ENCODE data around the gene CDC73. TPM values are rescaled to one million over a fixed set of nuclear protein-coding genes. Genes with fewer than 3 reads are reported as not detected.

The CDC73 gene
- total and polyA plus RNA-seq, 2 of the 13 experiments (the other 11 are each of a cell fraction or from before 2014, with no cell fraction given): 20.2 to 26.3 TPM

GRCh38 chr1:193109619-193110018 is 12.2 kb upstream of the CDC73 start:
- WGBS (ENCODE audit: low lambda C conversion rate): 68% methylated on average over 1 of the region's 1 CpG
- Histone ChIP-seq H3K27me3 (ENCODE audit: control insufficient read depth in 1 of 2, insufficient read depth in 2 of 2, low read length in 2 of 2) (no peaks in the 10 kb centered on the region; a peak in 1 of 5 replicates), H3K36me3 (replicated peaks in 1 of 2; ENCODE audit: control insufficient read depth in 1 of 2, insufficient read depth in 2 of 2, low read length in 2 of 2) (no peaks in the 10 kb centered on the region), H3K9me3 (ENCODE audit: low read length) (no peaks in the 10 kb centered on the region), H3K4me3 (replicated peaks in 1 of 3; ENCODE audit: insufficient read depth in 1 of 3, low read depth in 2 of 3, low read length in 3 of 3) (no peak overlapping the region), H2AFZ (ENCODE audit: low read length) (no peak overlapping the region), H3K4me1 (ENCODE audit: insufficient read depth, low read length) (peaks cover 78% of the 10 kb centered on the region), H3K27ac (ENCODE audit: extremely low read length, insufficient read depth, low read length) (peak overlapping the region; percentile 72), H3K4me2 (ENCODE audit: low read depth, low read length) (peak overlapping the region; percentile 34; the same call in 1 of the 2 replicates), H3K79me2 (ENCODE audit: insufficient read depth, low read length) (peaks cover 3% of the 10 kb centered on the region), H4K20me1 (ENCODE audit: insufficient read depth, low read length) (no peaks in the 10 kb centered on the region), H3K9ac (ENCODE audit: insufficient read depth, low read depth, low read length) (no peak overlapping the region)
- intact Hi-C loops (cut with micrococcal nuclease; ENCODE audit: unreplicated experiment): no loop called here
- FAIRE-seq (peak; percentile 12), DNase-seq (ENCODE audit: low spot score) (peak; percentile 79), ATAC-seq (no peak)
- ChIA-PET POLR2A (interaction anchor here (2.0 to 2.1 kb wide), 2 partner anchors 12 to 51 kb away, joined by 5 to 8 read pairs; partner anchors contain the start of genes CDC73, RO60 and UCHL5), CTCF (ENCODE audit: low intra/inter-chr PET ratio, low total read pairs) (no interaction called here)
- in situ Hi-C loops (cut with HindIII; ENCODE audit: extremely low pct_ligation_motif_present, low pct_unique_long_range_greater_than_20kb): no loop called here
- BruUV-seq (replicated peaks): no TSS peak
- TF ChIP-seq HMG20A (CRISPR knock-in tag; IDR thresholded peaks at IDR 0.05; ENCODE audit: borderline replicate concordance): peak; percentile 26; the same call in 1 of the 2 replicates
- TF ChIP-seq FOXP4 (CRISPR knock-in tag; IDR thresholded peaks at IDR 0.05): peak; percentile 45; the same call in 1 of the 2 replicates
- no peak for TF ChIP-seq ZSCAN20 (CRISPR knock-in tag; IDR thresholded peaks at IDR 0.05; ENCODE audit: borderline replicate concordance)
- peak; percentile 96 for TF ChIP-seq MIXL1 (CRISPR knock-in tag; IDR thresholded peaks at IDR 0.05)
- TF ChIP-seq SOX5 (CRISPR knock-in tag; IDR thresholded peaks at IDR 0.05; ENCODE audit: borderline replicate concordance): peak; percentile 75; the same call in 1 of the 2 replicates
- 0 out of 2 replicates have a peak, but pooled peaks have one; percentile 21 for TF ChIP-seq DPF2 (CRISPR knock-in tag; IDR thresholded peaks at IDR 0.05; ENCODE audit: borderline replicate concordance, low read depth)
- TF ChIP-seq ZC3H13 (CRISPR knock-in tag; IDR thresholded peaks at IDR 0.05): no peak
- TF ChIP-seq HNF4G (IDR thresholded peaks at IDR 0.05; ENCODE audit: borderline replicate concordance, low read depth, low read length): 0 out of 2 replicates have a peak, but pooled peaks have one; percentile 49
- TF ChIP-seq HNF4G (CRISPR knock-in tag; IDR thresholded peaks at IDR 0.05; ENCODE audit: borderline replicate concordance, low read depth): no peak
- 0 out of 2 replicates have a peak, but pooled peaks have one; percentile 39 for TF ChIP-seq KDM6A (CRISPR knock-in tag; IDR thresholded peaks at IDR 0.05; ENCODE audit: low read depth)
- no peak for TF ChIP-seq NFE2L2 (IDR thresholded peaks at IDR 0.05; ENCODE audit: low read length)
- no peak for TF ChIP-seq ZNF280B (CRISPR knock-in tag; IDR thresholded peaks at IDR 0.05; ENCODE audit: borderline replicate concordance)
- TF ChIP-seq EP300 (IDR thresholded peaks at IDR 0.05; ENCODE audit: low read depth in 2 of 2, low read length in 2 of 2): peak in 1 of 2 experiments; percentile 52; a peak in 2 of 4 replicates
- no peak for TF ChIP-seq EP300 (CRISPR knock-in tag; IDR thresholded peaks at IDR 0.05; ENCODE audit: borderline replicate concordance)
- no peak for TF ChIP-seq ATF7-NPFF (CRISPR knock-in tag; IDR thresholded peaks at IDR 0.05; ENCODE audit: low read depth)
- peak; percentile 45; the same call in 1 of the 2 replicates for TF ChIP-seq NCOA2 (CRISPR knock-in tag; IDR thresholded peaks at IDR 0.05)
- TF ChIP-seq PAXIP1 (CRISPR knock-in tag; conservative IDR thresholded peaks at IDR 0.05): peak; percentile 79

Measured in HepG2 (cell line).